ENCODE data around the gene PDCD1LG2.

DNA sequence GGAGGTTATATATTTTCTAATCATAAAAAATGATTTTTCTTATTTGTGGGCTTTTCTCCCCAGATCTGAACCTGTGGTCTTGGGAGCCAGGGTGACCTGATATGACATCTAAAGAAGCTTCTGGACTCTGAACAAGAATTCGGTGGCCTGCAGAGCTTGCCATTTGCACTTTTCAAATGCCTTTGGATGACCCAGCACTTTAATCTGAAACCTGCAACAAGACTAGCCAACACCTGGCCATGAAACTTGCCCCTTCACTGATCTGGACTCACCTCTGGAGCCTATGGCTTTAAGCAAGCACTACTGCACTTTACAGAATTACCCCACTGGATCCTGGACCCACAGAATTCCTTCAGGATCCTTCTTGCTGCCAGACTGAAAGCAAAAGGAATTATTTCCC is 59.6 kb downstream of the PDCD1LG2 start:
- TF ChIP-seq, protein P1, sequence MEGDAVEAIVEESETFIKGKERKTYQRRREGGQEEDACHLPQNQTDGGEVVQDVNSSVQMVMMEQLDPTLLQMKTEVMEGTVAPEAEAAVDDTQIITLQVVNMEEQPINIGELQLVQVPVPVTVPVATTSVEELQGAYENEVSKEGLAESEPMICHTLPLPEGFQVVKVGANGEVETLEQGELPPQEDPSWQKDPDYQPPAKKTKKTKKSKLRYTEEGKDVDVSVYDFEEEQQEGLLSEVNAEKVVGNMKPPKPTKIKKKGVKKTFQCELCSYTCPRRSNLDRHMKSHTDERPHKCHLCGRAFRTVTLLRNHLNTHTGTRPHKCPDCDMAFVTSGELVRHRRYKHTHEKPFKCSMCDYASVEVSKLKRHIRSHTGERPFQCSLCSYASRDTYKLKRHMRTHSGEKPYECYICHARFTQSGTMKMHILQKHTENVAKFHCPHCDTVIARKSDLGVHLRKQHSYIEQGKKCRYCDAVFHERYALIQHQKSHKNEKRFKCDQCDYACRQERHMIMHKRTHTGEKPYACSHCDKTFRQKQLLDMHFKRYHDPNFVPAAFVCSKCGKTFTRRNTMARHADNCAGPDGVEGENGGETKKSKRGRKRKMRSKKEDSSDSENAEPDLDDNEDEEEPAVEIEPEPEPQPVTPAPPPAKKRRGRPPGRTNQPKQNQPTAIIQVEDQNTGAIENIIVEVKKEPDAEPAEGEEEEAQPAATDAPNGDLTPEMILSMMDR (IDR thresholded peaks at IDR 0.05): no peak
- no peak for TF ChIP-seq POLR2A (IDR thresholded peaks at IDR 0.05)
